ENCODE results near the gene TMEM150A. TPM values are rescaled to one million over a fixed set of nuclear protein-coding genes. Genes with fewer than 3 reads are reported as not detected.

Gene TMEM150A
- total and polyA plus RNA-seq, 2 of the 13 experiments (the other 11 are each of a cell fraction or from before 2014, with no cell fraction given) = 30.1 to 70.4 TPM

DNA sequence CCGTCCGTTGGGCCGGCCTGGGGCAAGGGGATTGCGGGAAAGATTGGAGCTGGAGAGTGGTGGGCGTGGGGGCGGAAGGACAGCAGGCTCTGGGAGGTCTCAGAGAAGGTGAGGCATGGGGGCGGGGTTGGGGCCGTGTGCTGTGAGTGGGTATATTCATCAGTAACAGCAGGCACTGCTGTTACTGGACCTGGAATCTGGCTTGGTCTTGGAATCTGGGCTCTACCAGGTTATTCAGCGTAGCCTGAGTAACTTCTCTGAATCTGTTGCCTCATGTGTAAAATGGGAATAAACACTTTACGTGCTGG is 6.5 kb downstream of the TMEM150A start (continued):
- TF ChIP-seq, protein P1, sequence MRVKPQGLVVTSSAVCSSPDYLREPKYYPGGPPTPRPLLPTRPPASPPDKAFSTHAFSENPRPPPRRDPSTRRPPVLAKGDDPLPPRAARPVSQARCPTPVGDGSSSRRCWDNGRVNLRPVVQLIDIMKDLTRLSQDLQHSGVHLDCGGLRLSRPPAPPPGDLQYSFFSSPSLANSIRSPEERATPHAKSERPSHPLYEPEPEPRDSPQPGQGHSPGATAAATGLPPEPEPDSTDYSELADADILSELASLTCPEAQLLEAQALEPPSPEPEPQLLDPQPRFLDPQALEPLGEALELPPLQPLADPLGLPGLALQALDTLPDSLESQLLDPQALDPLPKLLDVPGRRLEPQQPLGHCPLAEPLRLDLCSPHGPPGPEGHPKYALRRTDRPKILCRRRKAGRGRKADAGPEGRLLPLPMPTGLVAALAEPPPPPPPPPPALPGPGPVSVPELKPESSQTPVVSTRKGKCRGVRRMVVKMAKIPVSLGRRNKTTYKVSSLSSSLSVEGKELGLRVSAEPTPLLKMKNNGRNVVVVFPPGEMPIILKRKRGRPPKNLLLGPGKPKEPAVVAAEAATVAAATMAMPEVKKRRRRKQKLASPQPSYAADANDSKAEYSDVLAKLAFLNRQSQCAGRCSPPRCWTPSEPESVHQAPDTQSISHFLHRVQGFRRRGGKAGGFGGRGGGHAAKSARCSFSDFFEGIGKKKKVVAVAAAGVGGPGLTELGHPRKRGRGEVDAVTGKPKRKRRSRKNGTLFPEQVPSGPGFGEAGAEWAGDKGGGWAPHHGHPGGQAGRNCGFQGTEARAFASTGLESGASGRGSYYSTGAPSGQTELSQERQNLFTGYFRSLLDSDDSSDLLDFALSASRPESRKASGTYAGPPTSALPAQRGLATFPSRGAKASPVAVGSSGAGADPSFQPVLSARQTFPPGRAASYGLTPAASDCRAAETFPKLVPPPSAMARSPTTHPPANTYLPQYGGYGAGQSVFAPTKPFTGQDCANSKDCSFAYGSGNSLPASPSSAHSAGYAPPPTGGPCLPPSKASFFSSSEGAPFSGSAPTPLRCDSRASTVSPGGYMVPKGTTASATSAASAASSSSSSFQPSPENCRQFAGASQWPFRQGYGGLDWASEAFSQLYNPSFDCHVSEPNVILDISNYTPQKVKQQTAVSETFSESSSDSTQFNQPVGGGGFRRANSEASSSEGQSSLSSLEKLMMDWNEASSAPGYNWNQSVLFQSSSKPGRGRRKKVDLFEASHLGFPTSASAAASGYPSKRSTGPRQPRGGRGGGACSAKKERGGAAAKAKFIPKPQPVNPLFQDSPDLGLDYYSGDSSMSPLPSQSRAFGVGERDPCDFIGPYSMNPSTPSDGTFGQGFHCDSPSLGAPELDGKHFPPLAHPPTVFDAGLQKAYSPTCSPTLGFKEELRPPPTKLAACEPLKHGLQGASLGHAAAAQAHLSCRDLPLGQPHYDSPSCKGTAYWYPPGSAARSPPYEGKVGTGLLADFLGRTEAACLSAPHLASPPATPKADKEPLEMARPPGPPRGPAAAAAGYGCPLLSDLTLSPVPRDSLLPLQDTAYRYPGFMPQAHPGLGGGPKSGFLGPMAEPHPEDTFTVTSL (CRISPR knock-in tag; IDR thresholded peaks at IDR 0.05; ENCODE audit: borderline replicate concordance) = no peak
- TF ChIP-seq CCDC6 (CRISPR knock-in tag; IDR thresholded peaks at IDR 0.05) (peak; percentile 55; the same call in 1 of the 2 replicates), ZFP90 (CRISPR knock-in tag; IDR thresholded peaks at IDR 0.05; ENCODE audit: borderline replicate concordance) (no peak), MEIS1 (CRISPR knock-in tag; IDR thresholded peaks at IDR 0.05; ENCODE audit: borderline replicate concordance) (peak; percentile 67; the same call in 1 of the 2 replicates), ZNF746 (CRISPR knock-in tag; IDR thresholded peaks at IDR 0.05) (no peak), ATF7 (IDR thresholded peaks at IDR 0.05) (no peak), ATF7 (CRISPR knock-in tag; IDR thresholded peaks at IDR 0.05) (peak; percentile 10; the same call in 1 of the 2 replicates), ZNF850 (CRISPR knock-in tag; conservative IDR thresholded peaks at IDR 0.05) (no peak), SIN3A (IDR thresholded peaks at IDR 0.05; ENCODE audit: borderline replicate concordance, low read depth, low read length) (0 out of 2 replicates have a peak, but pooled peaks have one; percentile 29), CBX1 (IDR thresholded peaks at IDR 0.05; ENCODE audit: low read depth) (peak; percentile 20), ZNF10 (CRISPR knock-in tag; IDR thresholded peaks at IDR 0.05; ENCODE audit: borderline replicate concordance, low read depth) (no peak)
- TF ChIP-seq, protein P2, sequence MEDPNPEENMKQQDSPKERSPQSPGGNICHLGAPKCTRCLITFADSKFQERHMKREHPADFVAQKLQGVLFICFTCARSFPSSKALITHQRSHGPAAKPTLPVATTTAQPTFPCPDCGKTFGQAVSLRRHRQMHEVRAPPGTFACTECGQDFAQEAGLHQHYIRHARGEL (CRISPR knock-in tag; IDR thresholded peaks at IDR 0.05) = no peak
- TF ChIP-seq, protein P3, sequence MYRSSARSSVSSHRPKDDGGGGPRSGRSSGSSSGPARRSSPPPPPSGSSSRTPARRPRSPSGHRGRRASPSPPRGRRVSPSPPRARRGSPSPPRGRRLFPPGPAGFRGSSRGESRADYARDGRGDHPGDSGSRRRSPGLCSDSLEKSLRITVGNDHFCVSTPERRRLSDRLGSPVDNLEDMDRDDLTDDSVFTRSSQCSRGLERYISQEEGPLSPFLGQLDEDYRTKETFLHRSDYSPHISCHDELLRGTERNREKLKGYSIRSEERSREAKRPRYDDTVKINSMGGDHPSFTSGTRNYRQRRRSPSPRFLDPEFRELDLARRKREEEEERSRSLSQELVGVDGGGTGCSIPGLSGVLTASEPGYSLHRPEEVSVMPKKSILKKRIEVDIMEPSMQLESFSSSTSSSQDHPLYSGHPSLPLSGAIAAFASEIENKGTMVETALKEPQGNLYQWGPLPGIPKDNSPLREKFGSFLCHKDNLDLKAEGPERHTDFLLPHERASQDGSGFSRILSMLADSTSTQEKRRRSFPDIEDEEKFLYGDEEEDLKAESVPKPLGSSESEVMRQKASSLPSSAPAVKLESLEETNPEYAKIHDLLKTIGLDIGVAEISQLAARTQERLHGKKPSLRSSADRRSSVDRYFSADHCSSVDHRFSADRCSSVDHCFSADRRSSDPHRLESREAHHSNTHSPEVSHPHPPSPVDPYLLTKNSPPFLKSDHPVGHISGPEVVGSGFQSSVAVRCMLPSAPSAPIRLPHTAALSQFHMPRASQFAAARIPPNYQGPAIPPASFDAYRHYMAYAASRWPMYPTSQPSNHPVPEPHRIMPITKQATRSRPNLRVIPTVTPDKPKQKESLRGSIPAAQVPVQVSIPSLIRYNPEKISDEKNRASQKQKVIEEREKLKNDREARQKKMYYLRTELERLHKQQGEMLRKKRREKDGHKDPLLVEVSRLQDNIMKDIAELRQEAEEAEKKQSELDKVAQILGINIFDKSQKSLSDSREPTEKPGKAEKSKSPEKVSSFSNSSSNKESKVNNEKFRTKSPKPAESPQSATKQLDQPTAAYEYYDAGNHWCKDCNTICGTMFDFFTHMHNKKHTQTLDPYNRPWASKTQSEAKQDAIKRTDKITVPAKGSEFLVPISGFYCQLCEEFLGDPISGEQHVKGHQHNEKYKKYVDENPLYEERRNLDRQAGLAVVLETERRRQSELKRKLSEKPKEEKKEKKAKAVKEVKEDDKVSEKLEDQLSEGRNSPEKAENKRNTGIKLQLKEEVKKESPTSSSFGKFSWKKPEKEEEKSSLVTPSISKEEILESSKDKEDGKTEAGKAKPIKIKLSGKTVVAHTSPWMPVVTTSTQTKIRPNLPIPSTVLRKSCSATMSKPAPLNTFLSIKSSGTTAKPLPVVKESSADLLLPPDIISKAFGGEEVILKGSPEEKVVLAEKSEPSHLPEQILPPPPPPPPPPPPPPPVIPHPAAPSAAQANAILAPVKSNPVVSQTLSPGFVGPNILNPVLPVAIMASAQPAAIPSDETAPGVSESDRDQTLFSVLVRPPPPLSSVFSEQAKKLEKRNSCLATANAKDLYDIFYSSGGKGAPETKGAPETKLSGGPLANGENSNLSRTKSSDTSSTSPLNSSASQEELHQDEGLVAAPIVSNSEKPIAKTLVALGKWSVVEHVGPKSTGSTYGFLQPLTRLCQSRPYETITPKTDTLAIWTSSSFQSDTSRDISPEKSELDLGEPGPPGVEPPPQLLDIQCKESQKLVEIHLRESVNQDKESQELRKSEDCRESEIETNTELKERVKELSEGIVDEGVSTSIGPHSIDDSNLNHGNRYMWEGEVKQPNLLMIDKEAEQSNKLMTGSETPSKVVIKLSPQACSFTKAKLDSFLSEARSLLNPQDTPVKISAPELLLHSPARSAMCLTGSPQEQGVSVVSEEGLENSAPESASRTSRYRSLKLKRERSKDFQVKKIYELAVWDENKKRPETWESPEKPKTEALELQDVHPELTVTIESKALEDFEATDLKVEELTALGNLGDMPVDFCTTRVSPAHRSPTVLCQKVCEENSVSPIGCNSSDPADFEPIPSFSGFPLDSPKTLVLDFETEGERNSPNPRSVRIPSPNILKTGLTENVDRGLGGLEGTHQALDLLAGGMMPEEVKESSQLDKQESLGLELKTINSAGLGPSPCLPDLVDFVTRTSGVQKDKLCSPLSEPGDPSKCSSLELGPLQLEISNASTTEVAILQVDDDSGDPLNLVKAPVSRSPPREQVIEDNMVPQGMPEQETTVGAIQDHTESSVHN (CRISPR knock-in tag; IDR thresholded peaks at IDR 0.05) = peak; percentile 24; the same call in 1 of the 2 replicates
